A172 (cell line): ENCODE data around the gene FBXO22. TPM values are rescaled to one million over a fixed set of nuclear protein-coding genes. Genes with fewer than 3 reads are reported as not detected.
"Not testable (repeated sequence)": the region's sequence is repeated elsewhere in the genome, so short reads cannot be mapped to it uniquely, and the experiment has no call there.

Source experiments
- DNase-seq: peaks from one replicate; pipeline ENCODE4 v3.0.0-alpha.2; 2015; ENCODE audit warnings: low spot score
- total RNA-seq: library from RNA; depleted of rRNA; stranded (reverse); fragments of >200 nt; shearing (Covaris generic); gene quantifications from 2 replicates; pipeline ENCODE4 v1.2.3, GENCODE V29; 2014

The FBXO22 gene
- total RNA-seq, 1 experiment from 2014 or later = 79.4 TPM

DNA sequence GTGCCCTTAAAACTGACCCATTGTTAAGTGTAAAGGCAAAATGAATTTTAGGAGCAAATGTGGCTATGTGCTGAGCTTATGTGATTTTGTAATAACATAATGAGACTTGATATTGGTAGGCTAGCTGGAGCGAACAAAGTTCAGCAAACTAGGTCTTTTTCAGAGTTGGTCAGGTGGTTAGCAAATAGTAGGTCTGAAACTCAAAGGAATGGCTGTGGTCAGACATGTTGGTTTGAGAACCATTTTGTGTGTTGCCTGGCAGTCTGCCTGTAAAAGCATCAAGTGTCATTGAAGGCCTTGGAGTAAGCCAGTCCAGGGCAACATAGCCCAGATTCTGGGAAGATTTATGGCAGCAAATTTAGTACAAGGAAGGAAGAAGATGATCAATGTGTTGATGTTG, 16.4 kb downstream of the FBXO22 start:
- DNase-seq = no peak

DNA sequence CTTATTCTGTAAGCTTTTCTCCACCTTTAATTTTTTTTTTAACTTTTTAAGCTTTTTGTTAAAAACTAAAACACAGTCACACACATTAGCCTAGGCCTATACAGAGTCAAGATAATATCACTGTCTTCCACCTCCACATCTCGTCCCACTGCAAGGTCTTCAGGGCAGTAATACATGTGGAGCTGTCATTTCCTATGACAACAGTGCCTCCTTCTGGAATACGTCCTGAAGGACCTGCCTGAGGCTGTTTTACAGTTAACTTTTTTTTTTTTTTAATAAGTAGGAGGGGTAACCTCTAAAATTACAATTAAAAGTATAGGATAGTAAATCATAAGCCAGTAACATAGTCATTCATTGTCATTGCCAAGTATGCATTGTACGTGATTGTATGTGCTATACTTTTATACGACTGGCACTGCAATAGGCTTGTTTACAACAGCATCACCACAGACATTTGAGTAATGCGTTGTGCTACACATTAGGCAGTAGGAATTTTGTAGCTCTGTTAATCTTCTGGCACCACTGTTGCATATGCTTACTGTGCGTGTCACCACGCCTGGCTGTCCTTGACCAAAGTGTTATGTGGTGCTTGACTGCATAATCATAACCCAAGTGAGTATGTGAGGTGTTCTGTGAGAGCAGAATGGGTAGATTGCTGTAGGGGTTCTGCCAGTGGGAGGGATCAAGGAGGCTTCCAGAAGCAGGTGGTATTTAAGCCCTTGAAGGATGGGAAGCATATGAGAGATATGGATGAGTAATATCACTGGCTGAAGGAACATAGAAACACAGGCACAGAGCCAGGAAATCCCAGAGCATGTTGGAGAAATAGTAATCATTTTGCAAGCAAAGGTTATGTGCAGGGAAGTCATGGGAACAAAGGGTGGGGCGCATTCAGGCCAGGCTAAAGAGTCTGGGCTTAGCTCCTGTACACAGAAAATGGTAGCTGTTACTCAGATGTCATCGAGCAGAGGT, 18.3 kb downstream of the FBXO22 start:
- DNase-seq = peak; percentile 46

DNA sequence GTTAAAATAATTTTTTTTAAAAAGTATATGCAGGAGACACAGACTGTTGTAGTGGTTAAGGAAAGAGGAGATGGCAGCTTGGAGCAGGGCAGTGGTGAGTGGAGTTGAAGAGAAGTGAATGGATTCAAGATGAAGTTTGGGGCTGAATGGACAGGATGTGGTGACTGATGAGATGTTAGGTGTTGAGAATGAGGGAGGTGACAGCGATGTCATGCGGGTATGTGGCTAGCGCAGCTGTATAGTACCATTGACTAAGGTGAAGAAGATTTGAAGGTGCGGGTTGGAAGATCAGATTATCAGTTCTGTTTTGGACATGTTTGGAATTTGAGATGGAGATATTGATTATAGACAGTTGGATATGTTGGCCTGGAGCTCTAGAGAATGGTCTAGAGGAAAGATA, 20.1 kb downstream of the FBXO22 start:
- DNase-seq = no peak

DNA sequence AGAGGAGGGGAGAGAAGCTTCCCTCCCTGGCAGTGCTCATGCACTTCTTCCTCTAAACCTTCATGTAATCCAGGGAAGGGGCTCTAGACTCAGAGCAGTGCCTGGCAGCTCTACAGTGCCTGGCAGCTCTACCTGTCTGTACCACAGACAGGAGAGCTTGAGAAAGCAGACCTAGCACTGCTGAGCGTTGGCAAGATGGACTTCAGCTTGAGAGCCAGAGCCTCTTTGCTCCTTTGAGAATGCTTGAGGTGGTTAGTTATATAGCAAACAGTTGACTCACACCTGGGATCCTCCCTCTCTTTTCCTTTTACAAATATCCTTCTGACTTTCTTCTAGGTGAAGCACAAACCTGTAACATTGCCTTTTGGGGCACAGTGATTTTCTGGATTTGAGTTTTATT, 20.9 kb downstream of the FBXO22 start:
- DNase-seq = no peak

DNA sequence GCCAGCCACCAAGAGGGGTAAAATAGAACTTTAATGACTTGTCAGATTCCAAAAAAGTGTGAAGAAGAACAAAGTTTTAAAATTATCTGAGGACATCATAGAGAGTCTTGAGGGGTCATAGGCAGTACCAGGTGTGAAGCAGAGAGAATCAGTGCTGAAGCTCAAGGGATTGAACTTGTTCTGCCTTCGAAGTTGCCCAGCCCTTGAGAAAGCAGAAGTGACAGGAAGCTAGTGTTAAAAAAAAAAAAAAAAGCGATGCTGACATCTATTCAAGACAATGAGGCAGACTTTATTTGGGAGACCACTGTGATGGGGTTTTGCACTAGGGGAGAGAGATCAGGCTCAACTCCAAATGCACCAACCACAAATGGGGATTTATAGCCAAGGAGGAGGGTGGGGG, 21.8 kb downstream of the FBXO22 start:
- DNase-seq = no peak

DNA sequence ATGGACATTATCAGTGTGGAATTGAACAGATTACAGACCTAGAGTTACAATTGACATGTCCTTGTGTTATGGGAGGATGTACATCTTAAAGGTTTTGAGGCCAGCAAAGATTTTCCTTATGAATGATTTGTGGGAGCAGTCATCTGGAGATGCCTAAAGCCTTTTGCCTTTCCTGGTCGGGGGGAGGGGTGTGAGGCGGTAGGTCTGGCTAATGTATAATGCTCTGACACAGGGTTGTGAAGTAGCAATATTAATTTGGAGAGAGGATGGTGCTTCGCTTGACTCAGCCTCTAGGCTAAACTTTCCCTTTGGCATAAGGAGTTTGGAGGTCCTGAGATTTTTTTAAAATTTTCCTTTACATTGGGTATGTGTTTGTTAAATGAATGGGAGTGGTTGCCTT, 23.3 kb downstream of the FBXO22 start:
- no peak for DNase-seq

DNA sequence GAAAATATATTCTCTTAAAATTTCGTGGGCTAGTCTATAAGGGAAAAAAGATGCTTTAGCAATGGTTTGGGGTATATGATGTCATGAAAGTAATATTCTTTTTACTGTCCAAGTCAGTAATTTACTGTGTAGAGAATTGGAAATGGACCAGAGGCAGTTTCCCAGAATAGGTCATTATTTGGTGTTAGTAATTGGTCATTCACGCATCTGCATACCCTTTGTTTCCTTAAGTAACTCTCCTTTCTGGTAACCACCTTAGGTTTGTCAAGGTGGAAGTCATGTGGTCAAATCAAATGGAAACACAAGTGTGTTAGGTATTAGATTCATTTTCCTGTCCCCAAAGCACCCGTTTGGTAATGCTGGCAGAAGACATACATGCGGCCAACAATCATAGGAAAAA, 23.9 kb downstream of the FBXO22 start:
- DNase-seq = no peak

DNA sequence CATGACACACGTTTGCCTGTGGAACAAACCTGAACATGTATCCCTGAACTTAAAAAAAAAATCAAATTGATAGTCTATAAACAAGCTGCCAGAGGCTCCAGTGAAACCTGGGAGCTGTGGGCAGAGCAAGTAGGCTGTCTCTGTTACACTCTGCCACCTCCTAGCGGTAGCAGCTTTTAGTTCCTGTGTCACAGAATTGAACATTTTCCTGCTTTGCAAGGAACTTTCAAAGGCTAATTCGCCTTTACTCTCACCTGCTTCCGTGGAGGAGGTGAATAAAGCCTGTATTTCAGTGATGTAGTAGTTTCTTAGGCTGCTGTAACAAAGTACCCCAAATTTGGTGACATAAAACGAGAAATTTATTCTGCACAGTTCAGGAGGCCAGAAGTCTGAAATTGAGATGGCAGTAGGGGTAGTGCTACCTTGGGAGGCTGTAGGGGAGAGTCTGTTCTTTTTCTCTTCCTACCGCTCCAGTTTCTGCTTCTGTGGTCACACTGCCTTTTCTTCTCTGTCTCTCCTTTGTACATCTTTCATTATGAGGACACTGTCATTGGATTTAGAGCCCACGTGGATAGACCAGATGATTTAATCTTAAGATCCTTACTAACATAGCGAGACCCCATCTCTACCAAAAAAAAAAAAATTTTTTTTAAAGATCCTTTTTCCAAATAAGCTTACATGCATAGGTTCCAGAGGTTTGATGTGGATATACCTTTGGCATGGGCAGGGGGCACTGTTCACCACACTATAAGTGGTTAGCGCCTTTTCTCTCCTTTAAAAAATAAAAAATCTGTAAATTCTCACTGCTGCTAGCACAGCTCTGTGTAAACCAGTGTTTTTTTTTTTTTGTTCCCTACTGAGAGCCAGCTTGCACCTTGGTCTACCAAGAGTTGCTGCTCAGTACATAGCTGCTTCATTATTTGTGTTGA, 25.3 kb downstream of the FBXO22 start:
- DNase-seq = no peak

DNA sequence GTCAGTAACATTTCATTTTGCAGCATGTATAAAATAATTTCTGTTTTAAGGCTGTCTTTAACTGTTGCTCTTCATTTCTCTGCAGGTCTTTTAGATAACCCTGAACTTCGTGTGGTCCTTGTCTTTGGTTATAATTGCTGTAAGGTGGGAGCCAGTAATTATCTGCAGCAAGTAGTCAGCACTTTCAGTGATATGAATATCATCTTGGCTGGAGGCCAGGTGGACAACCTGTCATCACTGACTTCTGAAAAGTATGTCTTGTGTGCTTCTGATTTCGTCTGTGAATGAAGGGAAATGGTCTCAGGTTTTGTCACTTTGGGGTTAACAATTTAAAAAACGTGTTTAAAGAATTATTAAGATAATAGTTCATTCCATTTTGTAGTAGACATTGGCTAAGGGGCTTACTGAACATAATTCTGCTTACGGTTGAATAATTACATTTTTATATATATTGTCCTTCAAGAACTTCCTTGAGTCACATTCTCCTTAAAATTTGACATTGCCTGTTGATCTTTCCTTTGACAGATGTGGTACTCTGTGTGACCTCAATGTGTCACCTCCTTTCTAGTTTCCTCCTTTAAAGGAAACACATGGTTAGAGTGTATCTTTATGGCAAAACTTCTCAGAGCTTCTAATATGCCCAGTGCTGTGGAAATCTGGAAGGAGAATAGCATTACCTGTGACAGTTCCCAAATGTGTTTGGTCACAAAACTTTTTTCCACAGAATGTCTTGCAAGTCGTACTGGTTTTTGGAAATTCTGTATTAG, 26.3 kb downstream of the FBXO22 start:
- DNase-seq = no peak

DNA sequence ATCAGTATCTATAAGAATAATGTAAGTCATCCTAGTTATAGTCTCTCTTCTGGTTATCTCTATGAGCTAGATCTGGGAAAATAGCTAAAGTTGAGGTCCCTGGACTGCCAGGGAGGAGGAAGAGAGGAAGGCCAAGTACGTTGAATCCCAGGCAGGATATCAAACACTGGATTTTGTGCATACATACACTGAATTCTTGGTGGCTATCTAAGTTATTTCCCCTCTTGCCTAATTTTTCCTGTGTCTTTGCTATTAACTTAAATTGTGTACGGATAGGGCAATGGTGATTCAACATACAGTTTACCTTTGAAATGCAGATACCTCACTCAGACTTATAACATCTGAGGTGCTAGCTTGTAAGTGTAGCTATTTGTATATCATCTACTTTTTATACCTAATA, 27.2 kb downstream of the FBXO22 start:
- no peak for DNase-seq

DNA sequence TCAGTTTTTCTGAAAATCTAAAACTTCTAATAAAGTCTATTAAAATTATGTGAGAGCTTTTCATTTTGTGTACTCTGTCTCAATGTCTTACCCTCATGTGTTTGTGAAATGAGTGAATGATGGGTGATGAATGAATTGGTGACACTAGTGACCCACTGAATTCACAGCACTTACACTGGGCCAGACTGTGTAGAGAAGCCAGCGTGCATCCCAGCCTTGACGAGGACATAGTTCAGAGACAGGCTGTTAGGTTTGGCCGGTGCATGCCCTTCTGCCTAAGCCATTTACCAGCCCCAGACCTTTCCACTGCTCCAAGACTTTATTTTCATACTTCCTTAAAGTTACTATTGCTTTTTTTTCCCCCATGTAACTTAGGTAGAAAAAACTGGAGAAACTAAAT, 38.8 kb downstream of the FBXO22 start:
- no peak for DNase-seq

DNA sequence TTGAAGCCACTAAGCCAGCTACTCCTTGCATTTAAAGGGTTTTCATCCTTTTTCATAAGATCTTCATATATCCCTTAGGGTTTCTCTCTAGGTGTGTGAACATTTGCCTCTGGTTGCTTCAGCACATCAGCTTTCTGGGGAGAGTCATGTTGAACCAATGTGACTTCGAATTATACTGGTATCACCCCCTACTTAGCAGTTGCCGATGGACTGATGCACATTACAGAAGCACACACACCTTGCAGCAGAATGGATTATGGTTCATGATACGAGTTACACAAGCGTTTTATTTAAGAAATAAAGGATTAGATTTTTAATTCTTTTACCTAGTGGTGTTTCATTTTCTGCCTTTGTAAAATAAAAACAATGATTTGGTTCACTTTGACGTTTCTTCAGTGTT, 39.6 kb downstream of the FBXO22 start:
- no peak for DNase-seq

DNA sequence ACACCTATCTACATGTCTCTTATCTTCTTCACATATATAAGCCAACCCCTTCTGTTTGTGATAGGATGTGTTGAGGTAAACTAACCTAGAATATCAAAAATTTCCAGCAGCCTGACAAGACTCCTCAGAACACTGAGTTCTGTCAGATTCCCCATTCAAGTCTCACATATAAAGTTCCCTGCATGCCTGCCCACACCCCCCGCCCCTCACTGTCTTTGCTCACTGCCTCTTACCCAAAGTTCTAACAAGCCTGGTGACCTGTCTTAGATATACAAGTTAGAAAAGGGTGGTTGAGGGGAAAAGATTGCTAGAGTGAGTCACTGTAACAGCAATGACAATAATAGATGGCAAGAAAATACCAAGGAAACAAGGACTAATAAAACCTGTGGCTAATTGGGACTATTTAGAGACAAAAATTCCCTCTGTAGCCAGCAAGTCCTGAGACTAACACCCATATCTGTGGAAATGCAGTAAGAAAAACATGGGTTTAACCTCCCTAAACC, 40.1 kb downstream of the FBXO22 start:
- DNase-seq = no peak

DNA sequence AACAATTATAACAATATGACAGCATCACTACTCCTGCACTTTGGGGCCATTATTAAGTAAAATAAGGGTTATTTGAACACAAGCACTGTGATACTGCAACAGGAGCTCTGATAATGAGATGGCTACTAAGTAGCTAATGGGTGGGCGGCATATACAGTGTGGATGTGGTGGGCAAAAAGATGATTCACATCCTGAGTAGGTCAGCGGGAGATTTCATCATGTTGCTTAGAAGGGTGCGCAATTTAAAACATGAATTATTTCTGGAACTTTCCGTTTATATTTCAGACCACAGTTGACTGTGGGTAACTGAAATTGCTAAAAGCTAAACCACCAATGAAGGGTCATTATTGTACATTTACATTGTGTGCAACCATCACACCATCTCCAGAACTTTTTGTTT, 42.3 kb downstream of the FBXO22 start:
- DNase-seq = no peak

DNA sequence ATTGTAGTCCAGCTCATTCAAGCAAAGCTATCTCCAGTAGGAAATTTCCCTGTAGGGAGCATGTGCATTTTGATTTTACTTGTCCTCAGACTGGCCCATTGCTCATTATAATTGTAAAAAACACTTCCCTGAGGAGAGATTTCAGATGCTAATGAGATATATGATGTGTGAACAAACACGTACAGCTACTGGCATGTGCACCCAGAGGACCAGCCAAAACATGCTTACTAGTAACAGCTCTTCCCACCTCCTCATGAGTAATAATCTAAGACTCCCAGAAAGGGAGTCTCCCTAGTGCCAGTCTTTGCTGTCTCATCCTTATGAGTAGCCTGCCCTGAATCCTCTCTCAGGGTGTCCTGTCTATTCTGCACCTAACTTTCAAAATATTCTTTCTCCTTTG, 43.4 kb downstream of the FBXO22 start:
- peak; percentile 56 for DNase-seq

DNA sequence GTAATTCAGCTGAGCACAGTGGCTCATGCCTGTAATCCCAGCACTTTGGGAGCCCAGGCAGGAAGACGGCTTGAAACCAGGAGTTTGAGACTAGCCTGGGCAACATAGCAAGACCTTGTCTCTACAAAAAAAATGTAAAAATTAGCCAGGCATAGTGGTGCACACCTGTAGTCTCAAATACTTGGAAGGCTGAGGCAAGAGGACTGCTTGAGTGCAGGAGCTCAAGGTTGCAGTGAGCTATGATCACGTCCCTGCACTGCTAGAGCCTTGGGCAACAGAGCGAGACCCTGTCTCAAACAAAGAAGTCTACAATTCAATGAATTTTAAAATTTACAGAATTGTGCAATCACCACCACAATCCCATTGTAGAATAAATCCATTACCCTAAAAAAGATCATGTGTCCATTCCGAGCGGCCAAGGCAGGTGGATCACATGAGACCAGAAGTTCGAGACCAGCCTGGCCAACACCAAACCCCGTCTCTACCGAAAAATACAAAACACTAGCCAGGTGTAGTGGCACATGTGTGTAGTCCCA, 45.2 kb downstream of the FBXO22 start:
- DNase-seq = no peak

DNA sequence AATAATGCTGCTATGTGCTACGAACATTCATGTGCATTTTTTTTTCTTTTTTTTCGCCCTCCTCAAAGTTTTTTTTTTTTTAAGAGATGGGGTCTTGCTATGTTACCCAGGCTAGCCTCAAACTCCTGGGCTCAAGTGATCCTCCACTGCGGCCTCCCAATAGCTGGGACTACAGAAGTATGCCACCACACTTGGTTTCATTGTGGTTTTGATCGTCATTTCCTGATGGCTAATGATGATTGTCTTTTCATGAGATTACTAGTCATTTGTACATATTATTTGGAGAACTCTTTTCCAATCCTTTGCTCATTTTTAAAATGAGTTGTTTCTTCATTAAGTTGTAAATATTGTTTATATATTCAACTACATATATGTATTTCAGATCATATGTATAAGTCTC, 48.8 kb downstream of the FBXO22 start:
- no peak for DNase-seq

DNA sequence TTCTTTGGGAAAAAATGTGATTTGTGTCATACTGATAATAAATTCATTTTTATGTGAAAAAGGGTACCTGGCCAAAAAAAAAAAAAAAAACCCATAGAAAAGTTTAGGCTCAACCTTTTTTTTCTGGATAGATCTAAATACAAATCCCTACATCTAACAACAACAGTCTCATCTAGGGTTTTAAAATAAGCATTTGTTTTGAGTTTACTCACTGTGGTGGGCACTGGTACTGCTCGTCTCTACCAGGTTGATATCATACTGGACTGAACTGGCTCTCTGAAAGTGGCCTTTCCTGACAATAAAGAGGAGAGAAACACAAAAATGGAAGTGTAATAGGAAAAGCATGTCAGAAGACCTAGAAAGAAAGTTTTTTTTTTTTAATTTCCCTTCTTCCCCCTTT, 52.0 kb downstream of the FBXO22 start:
- DNase-seq = no peak

DNA sequence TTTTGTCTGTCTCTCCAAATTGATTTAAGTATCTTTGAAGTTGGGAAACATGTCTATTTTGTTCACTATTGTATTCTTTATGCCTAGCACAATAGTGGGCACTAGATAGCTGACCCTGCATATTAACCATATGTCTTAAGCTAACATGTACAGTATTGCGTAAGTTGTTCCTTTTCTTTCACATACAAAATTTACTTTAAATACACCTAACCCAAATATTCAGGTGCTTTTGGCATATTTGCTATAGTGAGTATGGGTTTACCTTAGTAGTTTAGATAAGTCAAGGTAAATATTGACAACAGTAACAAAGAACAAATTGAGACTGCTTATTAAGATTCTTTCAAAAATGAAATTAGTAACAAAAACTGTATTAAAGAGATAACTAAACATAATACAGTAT, 57.7 kb downstream of the FBXO22 start:
- no peak for DNase-seq

DNA sequence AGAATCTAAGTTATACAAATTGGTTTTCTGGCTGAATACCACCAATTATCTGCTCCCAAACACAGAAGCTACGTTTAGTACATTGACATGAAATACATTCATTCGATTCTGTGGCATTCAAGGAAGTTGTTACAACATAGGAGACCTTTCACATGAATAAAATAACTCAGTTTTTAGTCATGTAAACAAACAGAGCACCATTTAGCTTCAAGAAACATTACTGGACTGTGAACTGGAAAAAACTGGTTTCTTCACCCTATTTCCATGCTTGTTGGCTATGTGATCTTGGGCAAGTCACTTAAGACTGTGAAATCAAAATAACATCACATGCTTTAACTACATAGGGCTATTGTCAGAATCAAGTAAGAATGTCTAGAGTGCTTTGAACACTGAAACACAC, 62.4 kb downstream of the FBXO22 start:
- DNase-seq = no peak

DNA sequence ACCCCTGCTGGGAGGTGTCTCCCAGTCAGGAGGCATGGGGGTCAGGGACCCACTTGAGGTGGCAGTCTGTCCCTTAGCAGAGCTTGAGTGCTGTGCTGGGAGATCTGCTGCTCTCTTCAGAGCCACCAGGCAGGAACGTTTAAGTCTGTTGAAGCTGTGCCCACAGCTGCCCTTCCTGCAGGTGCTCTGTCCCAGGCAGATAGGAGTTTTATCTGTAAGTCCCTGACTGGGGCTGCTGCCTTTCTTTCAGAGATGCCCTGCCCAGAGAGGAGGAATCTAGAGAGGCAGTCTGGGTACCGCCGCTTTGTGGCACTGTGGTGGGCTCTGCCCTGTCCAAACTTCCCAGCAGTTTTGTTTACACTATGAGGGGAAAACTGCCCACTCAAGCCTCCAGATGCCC, 73.1 kb downstream of the FBXO22 start:
- DNase-seq = not testable (repeated sequence)
